Posterior cingulate gyrus (tissue), 11 donors: ENCODE measurements around the gene ACSL1.
A peak's percentile ranks its signal among the peaks of the same experiment; 100 is the strongest.

Experiments used
- DNase-seq, 10 donors: peaks; one replicate each; pipeline versions ENCODE4 v3.0.0 to v3.0.0-alpha.2; 2020 to 2021; ENCODE audit warnings: mixed read lengths in 3 of 10
- intact Hi-C: fragments of 100-400 bp; cut with DNase I; formaldehyde crosslinking; loops from one replicate; pipeline ENCODE4 v1.15.1; 2023

ACSL1 gene, protein sequence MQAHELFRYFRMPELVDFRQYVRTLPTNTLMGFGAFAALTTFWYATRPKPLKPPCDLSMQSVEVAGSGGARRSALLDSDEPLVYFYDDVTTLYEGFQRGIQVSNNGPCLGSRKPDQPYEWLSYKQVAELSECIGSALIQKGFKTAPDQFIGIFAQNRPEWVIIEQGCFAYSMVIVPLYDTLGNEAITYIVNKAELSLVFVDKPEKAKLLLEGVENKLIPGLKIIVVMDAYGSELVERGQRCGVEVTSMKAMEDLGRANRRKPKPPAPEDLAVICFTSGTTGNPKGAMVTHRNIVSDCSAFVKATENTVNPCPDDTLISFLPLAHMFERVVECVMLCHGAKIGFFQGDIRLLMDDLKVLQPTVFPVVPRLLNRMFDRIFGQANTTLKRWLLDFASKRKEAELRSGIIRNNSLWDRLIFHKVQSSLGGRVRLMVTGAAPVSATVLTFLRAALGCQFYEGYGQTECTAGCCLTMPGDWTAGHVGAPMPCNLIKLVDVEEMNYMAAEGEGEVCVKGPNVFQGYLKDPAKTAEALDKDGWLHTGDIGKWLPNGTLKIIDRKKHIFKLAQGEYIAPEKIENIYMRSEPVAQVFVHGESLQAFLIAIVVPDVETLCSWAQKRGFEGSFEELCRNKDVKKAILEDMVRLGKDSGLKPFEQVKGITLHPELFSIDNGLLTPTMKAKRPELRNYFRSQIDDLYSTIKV

DNA sequence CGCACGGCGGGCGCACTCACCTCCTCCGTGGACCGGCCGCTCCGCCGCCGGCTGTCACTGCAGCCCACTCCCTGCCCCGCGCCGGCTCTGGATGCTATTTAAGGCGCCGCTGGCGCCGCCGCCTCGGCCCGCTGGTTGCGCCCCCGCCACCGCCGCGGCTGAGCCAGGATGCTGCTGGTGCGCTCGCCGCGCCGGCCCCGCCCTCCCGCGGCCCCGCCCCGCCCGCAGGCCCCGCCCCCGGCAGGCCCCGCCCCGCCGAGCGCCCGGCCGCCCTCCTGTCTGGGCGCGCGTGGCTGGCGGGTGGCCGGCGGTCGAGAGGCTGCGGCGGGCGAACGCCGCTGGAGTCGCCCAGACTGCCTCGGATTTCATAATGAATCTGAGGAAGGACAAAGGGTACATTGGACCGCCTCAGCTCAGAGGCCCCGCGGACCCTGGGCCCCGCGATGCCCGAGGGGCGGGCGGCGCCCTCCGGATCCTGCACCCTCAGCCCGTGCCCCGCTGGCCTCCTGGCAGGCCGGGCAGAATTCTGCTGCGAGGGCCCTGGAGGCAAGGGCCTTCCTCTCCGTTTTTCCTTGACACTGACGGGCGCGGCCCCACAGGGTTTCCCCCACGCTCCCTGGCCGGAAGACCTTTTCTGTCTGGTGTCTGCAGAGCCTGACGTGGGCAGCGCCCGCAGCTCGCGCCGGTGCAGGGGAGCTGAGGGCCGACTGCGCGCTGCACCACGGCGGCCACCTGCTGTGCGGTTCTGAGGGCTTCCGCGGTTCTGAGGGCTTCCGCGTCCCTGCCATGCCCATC lies at the start of gene ACSL1:
ACSL1 (minus strand) TSS at position 73 of the 795 bp plus-strand sequence. CDS start 22,454 bp downstream, outside the sequence.
- peak; percentile 73 to 98 (median 84) for DNase-seq
- intact Hi-C loops: loop anchor here (1.0 kb wide), 2 partner anchors 92 to 177 kb away; partner anchors contain the start of genes CASP3, CENPU and PRIMPOL

DNA sequence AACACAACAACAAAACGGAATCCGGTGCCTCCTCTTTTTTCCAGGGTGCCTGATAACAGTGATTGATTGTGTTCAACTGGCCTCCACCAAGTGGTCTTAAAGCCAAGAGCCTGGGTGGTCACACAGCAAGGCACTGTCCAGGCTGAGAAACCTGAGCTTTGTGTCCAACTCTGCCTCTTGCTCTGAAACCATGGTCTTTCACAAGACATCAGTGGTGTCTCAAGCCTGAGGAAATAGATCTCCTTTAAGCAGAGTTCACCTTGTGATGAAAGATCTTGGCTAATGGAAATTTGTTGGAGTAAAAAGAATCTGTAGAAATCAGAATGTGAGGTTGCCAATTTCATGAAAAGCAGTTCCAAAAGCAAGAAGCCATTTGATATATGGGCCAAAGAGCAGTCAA lies 47.3 kb upstream of the ACSL1 start:
- no peak for DNase-seq
- intact Hi-C loops: no loop called here

DNA sequence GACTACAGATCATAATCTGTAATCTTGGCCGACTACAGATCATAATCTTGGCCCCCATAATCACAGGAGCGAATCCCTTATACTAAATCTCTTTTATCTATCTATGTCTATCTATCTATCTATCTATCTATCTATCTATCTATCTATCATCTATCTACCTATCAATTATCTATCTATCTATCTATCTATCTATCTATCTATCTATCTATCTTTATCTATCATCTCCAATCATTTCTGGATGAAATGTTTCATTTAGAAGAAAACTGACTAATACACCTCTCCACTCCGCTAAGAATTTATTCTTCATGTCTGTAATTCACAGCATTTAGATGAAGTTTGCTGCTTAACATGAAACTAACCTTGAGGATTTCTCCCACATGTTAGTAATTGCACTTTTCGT lies 45.0 kb upstream of the ACSL1 start:
- no peak for DNase-seq
- intact Hi-C loops: no loop called here

DNA sequence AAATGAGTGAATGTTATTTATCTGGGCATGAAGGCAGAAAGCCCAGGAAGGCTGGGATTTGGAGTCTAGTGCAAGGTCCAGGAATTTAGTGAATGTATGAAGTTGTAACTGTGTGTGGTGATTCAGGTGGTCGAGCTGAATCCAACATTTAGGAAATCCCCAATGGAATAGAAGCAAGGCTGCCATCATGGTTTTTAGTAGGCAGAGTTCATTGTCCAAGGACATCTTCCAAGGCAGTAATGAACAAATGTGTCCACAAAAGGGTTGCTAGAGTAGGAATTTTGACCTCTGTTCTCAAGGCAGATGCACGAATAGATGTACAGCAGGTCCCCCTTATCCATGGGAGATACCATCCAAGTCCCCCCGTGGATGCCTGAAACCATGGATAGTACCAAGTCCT lies 42.9 kb upstream of the ACSL1 start:
- intact Hi-C loops: no loop called here
- DNase-seq: no peak

DNA sequence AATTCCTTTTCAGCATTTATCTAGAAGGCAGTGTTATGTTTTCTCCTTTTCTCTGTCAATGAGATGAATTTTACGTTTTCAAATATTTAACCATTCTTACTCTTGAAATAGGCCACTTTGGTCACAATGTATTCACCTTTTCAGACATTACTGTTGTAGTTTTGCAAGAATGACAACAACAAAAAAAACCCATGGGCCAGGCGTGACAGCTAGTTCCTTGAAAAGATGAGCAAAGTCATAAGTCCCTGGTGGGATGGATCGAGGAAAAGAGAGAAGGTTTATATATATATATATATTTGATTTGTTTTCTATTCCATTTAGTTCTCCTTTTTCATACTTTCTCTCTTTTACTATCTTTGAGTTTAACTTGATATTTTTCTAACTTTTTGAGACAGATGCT lies 38.1 kb upstream of the ACSL1 start:
- DNase-seq: no peak
- intact Hi-C loops: no loop called here

DNA sequence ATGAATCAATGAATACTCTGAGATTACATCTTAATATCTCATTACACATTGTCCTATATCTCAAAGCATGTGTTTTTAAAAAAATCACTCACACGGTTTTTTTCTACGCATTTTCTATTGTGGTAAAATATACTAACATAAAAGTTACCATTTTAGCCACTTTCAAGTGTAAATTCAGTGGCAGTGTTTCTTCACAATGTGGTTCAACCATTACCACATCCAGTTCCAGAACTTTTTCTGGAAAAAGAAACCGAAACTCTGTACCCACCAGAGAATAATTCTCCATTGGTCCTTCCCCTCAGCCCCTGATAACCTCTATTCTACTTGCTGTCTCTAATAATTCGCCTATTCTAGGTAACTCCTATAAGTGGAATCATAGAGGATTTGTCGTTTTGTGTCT lies 35.3 kb upstream of the ACSL1 start:
- intact Hi-C loops: no loop called here
- no peak for DNase-seq

DNA sequence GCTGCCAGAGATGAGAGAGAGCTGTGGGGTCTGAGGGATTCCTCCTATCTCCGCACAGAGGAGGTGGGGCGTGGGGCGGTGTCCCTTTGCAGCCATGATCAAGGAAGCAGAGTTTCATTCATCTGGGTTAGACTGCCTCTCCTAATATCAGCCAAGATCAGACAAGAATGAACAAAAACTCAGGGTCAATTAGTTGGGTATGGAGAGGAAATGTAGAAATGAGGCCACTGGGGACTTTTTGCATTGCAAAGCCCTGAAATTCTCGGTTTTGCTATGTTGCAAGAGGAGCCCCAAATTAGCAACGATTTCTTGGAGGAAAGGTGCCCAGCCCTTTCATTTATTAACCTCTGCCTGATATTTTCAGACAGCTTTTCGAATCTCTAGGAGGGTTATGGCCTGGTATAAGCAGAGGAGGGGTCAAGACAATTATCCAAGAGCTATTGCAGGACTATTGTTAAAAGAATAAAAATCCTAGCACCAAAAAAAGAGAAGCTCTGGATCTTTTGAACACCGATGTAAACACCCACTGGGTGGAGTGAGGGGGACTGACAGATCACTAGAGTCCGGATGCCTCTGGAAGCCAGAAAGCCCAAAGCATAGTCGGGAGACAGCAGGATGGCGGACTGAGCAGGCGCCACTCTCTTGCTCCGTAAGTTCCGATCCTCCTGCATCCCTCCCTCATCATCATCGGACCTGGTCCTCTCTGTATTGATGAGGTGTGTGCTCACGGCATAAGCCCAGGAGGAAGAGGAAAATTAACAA lies 34.4 kb upstream of the ACSL1 start:
- no peak for DNase-seq
- intact Hi-C loops: no loop called here

DNA sequence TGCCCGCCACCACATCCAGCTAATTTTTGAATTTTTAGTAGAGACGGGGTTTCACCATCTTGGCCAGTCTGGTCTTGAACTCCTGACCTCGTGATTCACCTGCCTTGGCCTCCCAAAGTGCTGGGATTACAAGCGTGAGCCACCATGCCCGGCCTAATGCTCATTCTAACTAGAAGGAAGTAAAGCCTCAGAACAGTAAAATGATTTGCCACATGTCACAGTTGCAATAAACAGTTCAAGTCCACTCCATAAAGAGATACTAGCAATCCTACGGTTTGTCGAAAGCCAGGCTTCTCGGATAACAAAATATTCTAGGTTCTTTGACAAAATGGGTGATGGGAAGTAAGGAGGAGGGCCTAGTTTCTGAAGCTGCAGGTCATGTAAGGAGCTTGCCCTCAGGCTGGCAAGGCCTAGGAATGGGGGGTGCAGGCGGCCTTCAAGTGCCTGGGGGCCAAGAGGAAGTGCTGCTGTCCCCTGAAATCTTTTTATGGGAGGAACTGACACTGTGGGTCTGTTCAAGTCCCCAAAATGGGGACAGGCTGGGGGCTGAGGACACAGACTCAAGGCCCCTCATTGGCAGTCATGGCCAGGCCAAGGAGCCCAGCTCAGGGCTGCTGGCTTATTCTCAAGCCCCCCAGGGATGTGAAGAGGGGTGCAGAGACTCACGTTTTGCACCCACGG lies 31.8 kb upstream of the ACSL1 start:
- DNase-seq: no peak
- intact Hi-C loops: no loop called here

DNA sequence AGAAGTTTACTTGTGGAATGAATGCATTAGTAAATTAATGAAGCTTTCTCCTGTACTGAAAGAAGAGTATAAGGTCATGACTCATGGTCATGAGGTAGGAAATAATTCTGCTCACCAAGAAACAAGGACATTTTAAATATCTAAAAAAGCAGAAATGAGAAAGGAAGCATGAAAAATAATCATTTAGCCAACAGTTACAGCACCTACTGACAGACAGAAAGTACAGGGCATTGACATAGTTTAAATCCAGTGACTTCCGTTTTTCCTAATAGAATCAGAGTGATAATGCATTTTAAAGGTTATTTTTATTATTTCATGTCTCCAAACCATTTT lies 30.5 kb upstream of the ACSL1 start:
- DNase-seq: no peak
- intact Hi-C loops: no loop called here

DNA sequence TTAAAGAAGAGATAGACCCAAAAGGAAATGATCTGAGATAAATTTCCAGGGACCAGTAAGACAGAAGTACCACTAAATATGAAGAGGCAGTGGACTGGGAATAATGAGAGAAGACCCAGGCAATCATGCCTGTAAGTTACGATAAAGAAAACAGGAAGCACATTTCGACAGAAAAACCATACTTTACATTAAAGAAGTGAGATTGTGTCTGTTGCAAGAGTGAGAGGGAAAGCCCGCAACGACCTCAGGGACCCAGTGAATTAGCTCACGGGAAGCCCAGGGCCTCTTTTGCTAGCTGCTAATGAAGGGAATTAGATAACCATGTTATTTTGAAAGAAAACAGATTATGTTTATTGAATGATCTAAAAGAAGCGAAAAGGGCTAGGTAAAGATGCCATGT lies 28.9 kb upstream of the ACSL1 start:
- DNase-seq: no peak

DNA sequence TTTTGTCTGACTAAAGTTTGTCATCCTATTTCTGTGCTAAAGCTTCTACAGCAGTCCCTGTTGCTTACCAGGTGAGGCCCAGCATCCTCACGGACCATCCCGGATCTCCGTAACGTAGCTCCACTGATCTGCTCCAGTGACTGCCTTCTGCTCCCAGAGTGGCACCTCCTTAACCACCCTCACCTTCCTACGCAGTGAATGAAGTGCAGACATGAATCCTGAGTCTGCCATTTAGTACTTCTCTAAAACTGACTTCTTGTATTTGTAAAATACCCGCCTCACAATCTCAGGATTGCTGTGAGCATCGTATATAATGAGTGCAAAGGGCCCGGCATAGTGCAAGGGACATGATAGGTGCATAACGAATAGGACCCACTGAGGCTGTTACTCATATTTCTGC lies 27.7 kb upstream of the ACSL1 start:
- DNase-seq: no peak
- intact Hi-C loops: no loop called here

More for the DNA sequence above, 28.9 kb upstream of the ACSL1 start:
- intact Hi-C loops: no loop called here

DNA sequence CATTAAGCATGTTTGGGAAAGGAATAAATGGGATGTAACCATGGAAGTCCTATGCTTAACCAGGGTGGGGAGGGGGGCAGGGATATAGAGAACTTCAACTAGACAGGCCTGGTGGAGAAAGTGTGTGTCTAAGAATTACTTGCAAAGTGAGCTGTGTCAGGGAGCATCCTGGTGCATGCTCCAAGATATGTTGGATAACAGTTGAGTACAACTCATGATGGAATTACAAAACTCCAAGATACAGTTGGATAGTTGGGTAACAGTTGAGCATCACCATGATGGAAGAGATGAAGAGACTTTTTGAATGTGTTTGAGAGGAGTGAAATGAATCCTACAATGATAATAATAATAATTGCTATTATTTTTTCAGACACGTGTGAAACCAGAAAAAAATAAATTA lies 26.1 kb upstream of the ACSL1 start:
- intact Hi-C loops: no loop called here
- no peak for DNase-seq

DNA sequence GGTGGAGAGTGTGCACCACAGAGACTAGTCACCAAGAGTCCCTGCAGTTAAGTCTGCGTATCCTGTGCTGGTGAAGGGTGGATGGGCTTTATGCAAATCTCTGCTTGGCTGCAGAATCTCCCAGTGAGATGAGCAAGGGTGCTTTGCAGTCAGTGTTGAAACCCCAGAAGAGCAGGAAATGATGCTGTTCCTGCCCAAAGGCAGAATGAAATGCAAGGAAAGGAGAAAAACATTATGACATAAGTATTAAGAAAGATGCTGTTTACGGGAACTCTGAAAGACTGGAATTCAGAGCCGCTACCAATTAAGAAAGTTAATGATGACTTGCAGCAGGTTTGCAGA lies 25.4 kb upstream of the ACSL1 start:
- intact Hi-C loops: no loop called here
- no peak for DNase-seq

DNA sequence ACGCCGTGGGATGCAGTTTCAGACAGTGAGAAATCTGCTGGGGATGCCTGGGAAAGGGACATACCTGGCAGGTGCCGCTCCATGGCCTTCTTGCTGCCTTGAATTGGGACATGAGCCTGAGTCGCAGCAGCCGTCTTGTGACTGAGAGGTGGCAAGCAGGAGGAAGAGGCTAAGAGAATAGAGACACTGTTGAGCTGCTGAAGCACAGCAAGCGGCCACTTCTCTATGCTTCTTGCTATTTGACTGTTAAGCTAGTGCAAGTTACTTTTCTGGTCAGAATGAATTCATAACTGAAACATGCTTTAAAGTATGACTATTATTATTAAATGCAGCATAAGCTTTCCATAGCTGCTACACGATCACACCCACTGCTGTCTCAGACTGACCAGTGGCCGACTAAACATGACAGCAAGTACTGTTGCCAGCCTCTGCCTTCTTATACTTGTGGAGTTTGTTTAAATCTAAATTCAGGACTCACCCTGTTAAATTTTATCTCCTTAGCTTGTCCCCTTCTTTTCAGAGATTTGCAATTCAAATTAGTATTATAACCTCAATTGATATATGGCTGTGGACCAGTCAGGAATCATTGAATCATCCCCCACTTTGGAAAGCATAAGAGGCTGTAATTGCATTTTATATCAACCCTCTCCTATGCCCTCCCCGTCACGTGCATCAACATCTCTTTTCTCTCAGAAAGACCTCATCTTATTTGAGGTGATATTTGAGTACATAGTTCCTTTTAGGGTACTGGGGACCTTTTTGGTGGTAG lies 24.8 kb upstream of the ACSL1 start:
- no peak for DNase-seq
- intact Hi-C loops: no loop called here

DNA sequence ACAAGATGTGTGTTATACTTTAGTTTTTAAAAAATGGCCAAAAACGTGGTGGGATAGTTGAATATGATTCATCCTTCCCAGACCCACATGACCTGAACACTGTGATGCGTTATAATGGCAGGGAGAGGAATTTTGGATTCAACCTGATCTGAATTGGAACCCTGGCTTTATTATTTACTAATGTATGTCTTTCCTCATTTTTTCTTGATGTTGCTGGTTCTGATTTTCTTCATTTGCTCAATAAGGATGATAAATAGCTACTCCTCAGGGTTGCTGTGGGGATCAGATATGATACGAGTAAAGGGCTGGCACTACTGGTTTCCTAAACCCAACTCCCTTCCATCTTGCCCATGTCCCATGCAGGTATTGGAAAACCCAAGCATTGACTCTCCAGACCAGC lies 24.2 kb upstream of the ACSL1 start:
- no peak for DNase-seq
- intact Hi-C loops: no loop called here

DNA sequence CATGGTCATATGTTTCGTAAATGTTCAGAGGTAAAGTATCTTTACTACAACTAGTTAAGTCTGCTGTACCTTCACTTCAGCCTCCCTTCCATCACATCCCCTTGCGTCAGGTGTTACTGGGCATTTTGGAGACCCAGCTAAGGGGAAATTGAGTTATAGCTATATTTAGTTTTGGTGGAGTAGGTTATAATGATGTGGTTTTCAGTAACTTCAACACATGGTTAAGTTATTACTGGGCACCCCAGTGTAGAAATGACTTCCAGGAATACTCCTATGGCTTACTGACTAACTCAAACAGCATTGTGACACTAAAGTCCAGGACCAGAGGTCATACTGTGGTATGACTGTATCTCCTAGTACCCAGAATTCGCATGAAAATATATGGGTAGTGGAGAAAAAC lies 23.4 kb upstream of the ACSL1 start:
- intact Hi-C loops: no loop called here
- DNase-seq: no peak

DNA sequence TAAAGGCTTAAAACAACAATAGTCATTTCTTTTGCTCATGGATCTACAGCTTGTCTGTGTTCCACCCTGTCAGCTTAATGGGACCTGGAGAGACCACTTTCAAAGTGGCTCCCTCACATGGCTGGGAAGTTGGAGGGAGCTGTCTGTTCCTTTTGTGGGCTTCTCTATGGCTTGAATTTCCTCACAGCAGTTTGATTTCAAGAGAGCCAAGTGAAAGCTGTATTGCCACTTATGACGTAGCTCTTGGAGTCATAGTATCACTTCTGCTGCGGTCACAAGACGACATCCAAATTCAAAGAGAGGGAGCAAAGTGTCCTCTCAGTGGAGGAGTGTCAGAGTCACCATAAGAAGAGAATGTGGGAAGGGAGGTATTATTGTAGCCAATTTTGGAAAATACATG lies 22.7 kb upstream of the ACSL1 start:
- intact Hi-C loops: no loop called here
- no peak for DNase-seq

DNA sequence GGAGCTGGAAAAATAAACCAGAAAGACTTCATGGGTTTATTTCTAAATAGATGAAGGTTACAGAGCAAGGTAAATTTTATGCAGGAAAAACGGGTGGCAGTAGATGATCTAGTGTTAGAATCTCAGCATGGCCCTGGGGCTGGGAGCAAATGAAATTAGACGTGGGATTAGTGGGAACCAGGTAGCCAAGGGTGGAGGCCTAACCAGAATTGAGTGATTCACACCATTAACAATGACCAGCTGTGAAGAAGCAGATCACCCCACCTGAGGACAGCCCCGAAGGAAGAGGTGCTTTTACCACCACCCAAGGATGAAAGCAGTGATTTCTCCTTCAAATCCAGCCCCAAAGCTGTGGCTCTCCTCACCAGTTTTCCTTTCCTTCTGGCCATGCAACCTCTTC lies 20.8 kb upstream of the ACSL1 start:
- intact Hi-C loops: no loop called here
- no peak for DNase-seq

DNA sequence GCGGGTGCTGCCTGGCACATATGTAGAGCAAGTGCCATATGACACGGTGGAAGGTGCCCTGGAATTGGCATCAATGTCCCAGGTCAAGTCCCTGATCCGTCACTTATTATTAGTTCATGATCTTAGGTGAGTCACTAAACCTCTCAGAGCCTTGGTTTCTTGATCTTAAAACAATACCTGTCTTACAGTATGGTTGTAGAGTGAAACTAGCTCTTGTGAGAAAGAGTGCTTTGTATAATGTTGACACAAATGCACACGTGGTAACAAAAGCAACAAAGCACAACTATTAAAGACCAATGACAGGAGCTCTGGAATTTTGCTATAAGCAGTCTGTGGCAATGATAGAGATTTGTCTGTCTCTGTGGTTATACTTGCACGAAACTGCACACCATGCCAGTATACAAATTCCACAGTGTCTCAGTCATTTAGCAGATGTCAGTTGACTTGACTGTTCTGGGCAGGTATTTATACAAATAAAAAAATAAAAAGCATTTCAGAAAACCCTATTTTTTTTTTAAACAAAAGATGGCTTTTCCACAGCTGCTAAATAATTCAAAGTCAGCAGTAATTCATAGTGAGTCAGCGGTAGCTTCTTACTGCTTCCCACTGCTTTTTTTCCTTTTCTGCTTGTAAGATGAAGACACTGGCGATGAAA lies 19.7 kb upstream of the ACSL1 start:
- DNase-seq: no peak
- intact Hi-C loops: no loop called here
